Heart right ventricle (tissue), 16 donors: ENCODE data around the gene CACNA1B. TPM values are rescaled to one million over a fixed set of nuclear protein-coding genes. Genes with fewer than 3 reads are reported as not detected.

ENCODE experiments used
- ATAC-seq, 8 donors: fragments of 200-7000 bp; cut with Tn5 transposase; one replicate each; pipeline ENCODE4 v1.9.1; 2020; ENCODE audit warnings: mild to moderate bottlenecking in 8 of 8, moderate library complexity in 8 of 8, moderate number of reproducible peaks in 1 of 8
- DNase-seq, 2 donors: peaks; one replicate each; pipeline ENCODE4 v3.0.0-alpha.2; 2020
- H3K27ac ChIP-seq, 10 donors: fragments of 200-600 bp; sonication (generic) in 2 of 10; one replicate each; pipeline versions ENCODE4 v1.5.0 to v1.8.0; 2020 to 2022; ENCODE audit warnings: mild to moderate bottlenecking in 3 of 10
- H3K27me3 ChIP-seq, 7 donors: fragments of 200-600 bp; one replicate each; pipeline ENCODE4 v1.8.0; 2021 to 2022; ENCODE audit warnings: mild to moderate bottlenecking in 2 of 7
- H3K36me3 ChIP-seq, 9 donors: fragments of 200-600 bp; sonication (generic) in 1 of 9; one replicate each; pipeline versions ENCODE4 v1.5.0 to v1.8.0; 2020 to 2022; ENCODE audit warnings: mild to moderate bottlenecking in 2 of 9
- H3K4me1 ChIP-seq, 9 donors: fragments of 200-600 bp; sonication (generic) in 1 of 9; one replicate each; pipeline versions ENCODE4 v1.5.0 to v1.8.0; 2020 to 2022; ENCODE audit warnings: mild to moderate bottlenecking in 4 of 9
- H3K4me3 ChIP-seq, 10 donors: fragments of 200-600 bp; sonication (generic) in 2 of 10; one replicate each; pipeline versions ENCODE4 v1.5.0 to v1.8.0; 2020 to 2022; ENCODE audit warnings: mild to moderate bottlenecking in 7 of 10, moderate library complexity in 2 of 10
- H3K9me3 ChIP-seq, 11 donors: fragments of 200-600 bp in 10 of 11; sonication (generic) in 2 of 11; one replicate each; pipeline versions ENCODE4 v1.5.0 to v1.8.0; 2013 to 2022; ENCODE audit warnings: mild to moderate bottlenecking in 2 of 11, control low read depth in 1 of 11, moderate library complexity in 1 of 11
- CTCF ChIP-seq, 9 donors: fragments of 200-600 bp; sonication (generic) in 2 of 9; IDR thresholded peaks; one replicate each; pipeline versions ENCODE4 v1.5.0 to v1.8.0; 2021 to 2022; ENCODE audit warnings: antibody characterized with exemption in 9 of 9, mild to moderate bottlenecking in 5 of 9, moderate library complexity in 1 of 9
- WGBS, 2 donors: extraction: QIAGEN DNeasy Blood & Tissue Kit; methylation state at CpG; one replicate each; pipeline ENCODE4 v1.1.7; 2013; ENCODE audit warnings: inconsistent platforms in 1 of 2; 5-methylcytosine and 5-hydroxymethylcytosine counted together
- intact Hi-C, 10 donors: fragments of 100-400 bp; cut with DNase I; formaldehyde crosslinking; loops; one replicate each; pipeline versions ENCODE4 v1.11.1 to v1.14.2; 2022
- polyA plus RNA-seq, 2 donors: library from polyadenylated mRNA; stranded (reverse); fragments of 200-250 nt; gene quantifications; one replicate each; pipeline ENCODE4 v1.2.3, GENCODE V29; 2013
- total RNA-seq, 10 donors: library from RNA; stranded (reverse); fragmentation: NEBNext Ultra II Directional in 3 of 10; extraction: Animal tissue kit (Norgen Biotek cat#: 25700) in 3 of 10; gene quantifications; one replicate each; pipeline versions ENCODE4 v1.2.1 to v1.2.4, GENCODE V29; 2021 to 2023
- donor health status: Arrhythmogenic right ventricular cardiomyopathy.
- donor health status: ischemic (EF 13 %, LVEDD 7.1; RV severe dilation, severe dysfunction).
- donor health status: healthy with polysubstance abuse.
- donor health status: DM: no; HTN: yes; CAD: no.
- donor health status: DM: no; HTN: no; CAD: no.
- donor health status: ischemic (EF 25% LVEDD 6.9; RV normal size, moderate dysfunction).
- donor health status: ischemic (EF 25% LVEDD 5.7; RV mildly dilated, moderate dysfunction).
- donor health status: healthy.
- donor health status: DM: yes; HTN: yes; CAD: no.
- donor health status: Ischemic cardiomyopathy.
- donor health status: ischemic (EF 35%, LVEDD 5.7; RV mildly dilated, moderate dysfunction).
- donor health status: nonischemic (EF 11% LVEDD 7.7; RV severe dilation, severe dysfunction).
- donor health status: DM: yes; HTN: yes; CAD: no.
- donor health status: PGD.
- donor health status: ischemic (EF 29% LVEDD 5.4; RV normal size, mild dysfunction).
- donor health status: nonischemic (EF 23%, LVEDD 6.1; RV moderate dilation, normal function).

The CACNA1B gene
- total and polyA plus RNA-seq, 12 donors, result under 0.01 to 0.66 (median 0.15) TPM; not detected in 1

- no peak overlapping the region for H3K27ac ChIP-seq
- no peaks in the 10 kb centered on the region for H3K27me3 ChIP-seq
- H3K4me1 ChIP-seq, result no peaks in the 10 kb centered on the region
- H3K36me3 ChIP-seq, result no peaks in the 10 kb centered on the region
- TF ChIP-seq CTCF (IDR thresholded peaks at IDR 0.05), result no peak
- ATAC-seq (no peak), DNase-seq (no peak)
- peaks cover 0 to 52% (median 11%) of the 10 kb centered on the region in 11 donors for H3K9me3 ChIP-seq
- intact Hi-C loops, result loop anchor here in 1 of 10 donors (10.0 kb wide), 1 partner anchor 61 kb away; no protein-coding TSS in a partner anchor
- H3K4me3 ChIP-seq, result no peak overlapping the region
- 93% methylated on average over 5 of the region's 5 CpGs for WGBS, 2 donors
Measured at GRCh38 chr9:137943655-137944054, 66.1 kb downstream of the CACNA1B start.

DNA sequence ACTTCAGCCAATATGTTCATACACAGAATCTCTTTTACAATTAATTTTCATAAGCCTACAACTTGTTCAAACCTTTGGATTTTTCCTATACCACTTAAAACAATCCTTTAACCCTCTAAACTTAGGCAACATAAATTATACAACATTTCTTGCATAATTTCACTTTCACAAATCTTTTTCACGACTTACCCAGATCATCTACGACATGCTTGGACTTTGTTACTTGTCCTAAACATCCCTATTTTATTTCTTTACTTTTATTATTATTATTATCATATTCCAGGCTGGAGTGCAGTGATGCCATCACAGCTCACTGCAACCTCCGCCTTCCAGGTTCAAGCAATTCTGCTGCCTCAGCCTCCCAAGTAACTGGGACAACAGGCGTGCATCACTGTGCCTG is 68.0 kb downstream of the CACNA1B start:
- peaks cover 0 to under 1% (median 0%) of the 10 kb centered on the region in 7 donors for H3K27me3 ChIP-seq
- H3K36me3 ChIP-seq, result no peaks in the 10 kb centered on the region
- H3K27ac ChIP-seq, result no peak overlapping the region
- H3K9me3 ChIP-seq, result peaks cover 0 to 52% (median 11%) of the 10 kb centered on the region in 11 donors
- TF ChIP-seq CTCF (IDR thresholded peaks at IDR 0.05), result no peak
- no peak for DNase-seq
- no peak for ATAC-seq
- intact Hi-C loops, result loop anchor here in 1 of 10 donors (10.0 kb wide), 1 partner anchor 59 kb away; no protein-coding TSS in a partner anchor
- no peak overlapping the region for H3K4me3 ChIP-seq
- H3K4me1 ChIP-seq, result no peaks in the 10 kb centered on the region
- WGBS, 2 donors, result 88% methylated on average over 4 of the region's 4 CpGs

- Histone ChIP-seq H3K4me3 (no peak overlapping the region), H3K36me3 (no peaks in the 10 kb centered on the region), H3K4me1 (no peaks in the 10 kb centered on the region), H3K27ac (no peak overlapping the region), H3K9me3 (peaks cover 0 to 52% (median 11%) of the 10 kb centered on the region in 11 donors), H3K27me3 (peaks cover 0 to 13% (median 0%) of the 10 kb centered on the region in 7 donors)
- TF ChIP-seq CTCF (IDR thresholded peaks at IDR 0.05), result no peak
- DNase-seq (no peak), ATAC-seq (no peak)
- intact Hi-C loops, result loop anchor here in 1 of 10 donors (10.0 kb wide), 1 partner anchor 58 kb away; no protein-coding TSS in a partner anchor
- WGBS, 2 donors, result 66 to 70% methylated on average over 2 of the region's 2 CpGs
Measured at GRCh38 chr9:137946993-137947392, 69.4 kb downstream of the CACNA1B start.

GRCh38 chr9:137948642-137949041 is 71.1 kb downstream of the CACNA1B start:
- H3K36me3 ChIP-seq, result no peaks in the 10 kb centered on the region
- peaks cover 0 to 40% (median 11%) of the 10 kb centered on the region in 11 donors for H3K9me3 ChIP-seq
- WGBS, 2 donors, result 90 to 97% methylated on average over 2 of the region's 2 CpGs
- H3K4me3 ChIP-seq, result no peak overlapping the region
- H3K4me1 ChIP-seq, result peaks cover 0 to 6% (median 0%) of the 10 kb centered on the region in 9 donors
- no peak for TF ChIP-seq CTCF (IDR thresholded peaks at IDR 0.05)
- ATAC-seq (no peak), DNase-seq (no peak)
- H3K27me3 ChIP-seq, result peaks cover 0 to 14% (median 0%) of the 10 kb centered on the region in 7 donors
- no peak overlapping the region for H3K27ac ChIP-seq
- intact Hi-C loops, result loop anchor here in 1 of 10 donors (10.0 kb wide), 1 partner anchor 56 kb away; no protein-coding TSS in a partner anchor
